ENCODE measurements around the gene CLASP1. TPM values are rescaled to one million over a fixed set of nuclear protein-coding genes. Genes with fewer than 3 reads are reported as not detected.

CLASP1 gene
- total RNA-seq, 1 experiment from 2014 or later: 45.9 TPM

- Histone ChIP-seq H3K23me2 (ENCODE audit: insufficient read length, low read depth, low read length, poor library complexity, severe bottlenecking) (no peaks in the 10 kb centered on the region), H3K14ac (ENCODE audit: insufficient read depth, low read length) (no peak overlapping the region), H3K27ac (ENCODE audit: insufficient read length, low read depth, low read length) (no peak overlapping the region), H2AK5ac (ENCODE audit: insufficient read length, low read length) (no peak overlapping the region), H3K4me1 (ENCODE audit: insufficient read depth, low read length) (no peaks in the 10 kb centered on the region; the same call in 1 of the 2 replicates), H3K4ac (ENCODE audit: low read depth, low read length) (no peak overlapping the region), H2BK5ac (ENCODE audit: insufficient read length, low read length) (no peak overlapping the region), H3K79me1 (ENCODE audit: insufficient read depth, low read depth, low read length, poor library complexity, severe bottlenecking) (peaks cover 11% of the 10 kb centered on the region), H2BK15ac (ENCODE audit: low read depth, low read length) (no peak overlapping the region), H3K79me2 (ENCODE audit: insufficient read depth, low read length) (peaks cover 12% of the 10 kb centered on the region; the same call in 1 of the 2 replicates), H4K5ac (ENCODE audit: insufficient read length, low read depth, low read length) (no peak overlapping the region), H3K23ac (ENCODE audit: insufficient read length, low read depth, low read length) (no peak overlapping the region), H2BK20ac (ENCODE audit: low read depth, low read length, poor library complexity, severe bottlenecking) (no peak overlapping the region), H3K9ac (ENCODE audit: extremely low read depth, insufficient read length, low read length) (no peak overlapping the region), H3T11ph (ENCODE audit: low read length) (no peak overlapping the region), H3K27me3 (ENCODE audit: insufficient read depth, low read length) (no peaks in the 10 kb centered on the region), H3K56ac (ENCODE audit: insufficient read length, low read depth, low read length) (no peak overlapping the region), H2BK12ac (ENCODE audit: insufficient read length, low read depth, low read length) (no peak overlapping the region), H3K9me3 (ENCODE audit: control insufficient read depth, low read depth, low read length) (no peaks in the 10 kb centered on the region), H3K4me2 (ENCODE audit: insufficient read depth, insufficient read length, low read length) (no peak overlapping the region), H4K20me1 (ENCODE audit: control insufficient read depth, insufficient read depth, insufficient read length) (no peaks in the 10 kb centered on the region), H3K18ac (ENCODE audit: insufficient read length, low read depth, low read length) (no peak overlapping the region), H2BK120ac (ENCODE audit: low read depth, low read length, poor library complexity, severe bottlenecking) (no peak overlapping the region), H4K8ac (replicated peaks; ENCODE audit: insufficient read length, low read depth, low read length) (no peak overlapping the region), H4K91ac (ENCODE audit: insufficient read length, low read depth, low read length) (no peak overlapping the region), H2AFZ (ENCODE audit: low read length) (no peak overlapping the region)
- peaks cover 33 to 36% of the 10 kb centered on the region in 2 experiments for H3K4me1 Mint-ChIP-seq
- H3K27ac Mint-ChIP-seq: peak overlapping the region in 1 of 3 experiments; percentile 0; a peak in 1 of 7 replicates
- H3K27me3 Mint-ChIP-seq (ENCODE audit: low read depth): no peaks in the 10 kb centered on the region
- no peak for TF ChIP-seq CTCF (conservative IDR thresholded peaks at IDR 0.05)
- peaks cover 2 to 7% (median 6%) of the 10 kb centered on the region in 3 experiments for H3K36me3 Mint-ChIP-seq (ENCODE audit: insufficient read depth in 1 of 3, low read depth in 3 of 3)
- WGBS (ENCODE audit: extremely low coverage, insufficient read length, low lambda C conversion rate): no CpG with 5 or more reads among the region's 5 CpGs
- no peak for DNase-seq
- H3K9me3 Mint-ChIP-seq: peaks cover 6 to 10% of the 10 kb centered on the region in 2 experiments; a peak in 4 of 5 replicates
- H3K4me3 Mint-ChIP-seq: no peak overlapping the region
Measured at GRCh38 chr2:121547646-121548045, 101.6 kb downstream of the CLASP1 start.

Measured in H9 (cell line).